ENCODE data around the gene FAM110A.
A peak's percentile ranks its signal among the peaks of the same experiment; 100 is the strongest.

The FAM110A gene

DNA sequence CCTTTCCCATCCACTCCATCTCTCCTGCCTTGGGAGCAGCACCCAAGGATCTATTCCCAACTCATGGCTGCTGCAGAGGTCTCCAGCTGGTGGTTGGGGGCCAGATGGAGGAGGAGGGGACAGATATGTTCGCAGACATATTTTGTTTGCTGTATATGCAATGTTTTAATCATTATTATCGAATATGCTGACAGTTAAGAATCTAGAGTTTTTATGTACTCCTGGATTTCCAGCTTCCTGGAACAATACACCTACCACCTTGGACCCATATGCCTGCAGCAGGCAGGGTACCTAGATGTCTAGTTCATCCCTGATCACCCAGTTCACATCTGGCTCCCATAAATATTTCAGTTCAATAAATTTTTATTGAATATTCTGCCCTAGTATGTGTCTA is 9.0 kb downstream of the FAM110A start:
- H3K4me3 ChIP-seq (ENCODE audit: low read depth, low read length): peak overlapping the region; percentile 92
- TF ChIP-seq CTCF (IDR thresholded peaks at IDR 0.05; ENCODE audit: control insufficient read depth, extremely low read depth, insufficient read depth): no peak
- no peak for DNase-seq (ENCODE audit: low read depth)

- no peak for TF ChIP-seq CTCF (IDR thresholded peaks at IDR 0.05; ENCODE audit: control insufficient read depth, extremely low read depth, insufficient read depth)
- H3K4me3 ChIP-seq (ENCODE audit: low read depth, low read length): no peak overlapping the region; the same call in 1 of the 2 replicates
- no peak for DNase-seq (ENCODE audit: low read depth)
Observed at GRCh38 chr20:843912-844311, 10.4 kb downstream of the FAM110A start.

DNA sequence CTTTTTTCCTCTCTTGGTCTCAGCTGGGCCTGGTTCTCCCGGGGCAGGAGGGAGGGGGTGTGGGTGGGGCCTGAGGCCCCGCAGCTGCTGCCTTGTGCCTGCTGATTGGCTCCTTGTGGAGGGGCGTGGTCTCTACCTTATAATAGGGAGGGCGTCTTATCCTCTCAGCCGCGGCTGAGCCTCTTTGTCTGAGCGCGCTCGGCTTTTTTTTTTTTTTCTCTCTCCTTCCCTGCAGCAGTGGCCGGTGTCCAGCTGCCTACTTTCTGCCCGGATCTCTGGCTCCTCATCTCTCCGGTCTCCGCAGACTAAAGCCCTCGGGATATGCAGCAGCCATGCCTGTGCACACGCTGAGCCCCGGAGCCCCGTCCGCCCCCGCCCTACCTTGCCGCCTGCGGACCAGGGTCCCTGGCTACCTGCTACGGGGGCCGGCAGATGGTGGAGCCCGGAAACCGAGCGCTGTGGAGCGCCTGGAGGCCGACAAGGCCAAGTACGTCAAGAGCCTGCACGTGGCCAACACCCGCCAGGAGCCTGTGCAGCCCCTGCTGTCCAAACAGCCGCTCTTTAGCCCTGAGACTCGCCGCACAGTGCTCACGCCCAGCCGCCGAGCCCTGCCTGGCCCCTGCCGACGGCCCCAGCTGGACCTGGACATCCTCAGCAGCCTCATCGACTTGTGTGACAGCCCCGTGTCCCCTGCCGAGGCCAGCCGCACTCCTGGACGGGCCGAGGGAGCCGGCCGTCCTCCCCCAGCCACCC is 11.1 kb downstream of the FAM110A start:
- no peak for TF ChIP-seq CTCF (IDR thresholded peaks at IDR 0.05; ENCODE audit: control insufficient read depth, extremely low read depth, insufficient read depth)
- peak; percentile 87 for DNase-seq (ENCODE audit: low read depth)
- H3K4me3 ChIP-seq (ENCODE audit: low read depth, low read length): peak overlapping the region; percentile 43

DNA sequence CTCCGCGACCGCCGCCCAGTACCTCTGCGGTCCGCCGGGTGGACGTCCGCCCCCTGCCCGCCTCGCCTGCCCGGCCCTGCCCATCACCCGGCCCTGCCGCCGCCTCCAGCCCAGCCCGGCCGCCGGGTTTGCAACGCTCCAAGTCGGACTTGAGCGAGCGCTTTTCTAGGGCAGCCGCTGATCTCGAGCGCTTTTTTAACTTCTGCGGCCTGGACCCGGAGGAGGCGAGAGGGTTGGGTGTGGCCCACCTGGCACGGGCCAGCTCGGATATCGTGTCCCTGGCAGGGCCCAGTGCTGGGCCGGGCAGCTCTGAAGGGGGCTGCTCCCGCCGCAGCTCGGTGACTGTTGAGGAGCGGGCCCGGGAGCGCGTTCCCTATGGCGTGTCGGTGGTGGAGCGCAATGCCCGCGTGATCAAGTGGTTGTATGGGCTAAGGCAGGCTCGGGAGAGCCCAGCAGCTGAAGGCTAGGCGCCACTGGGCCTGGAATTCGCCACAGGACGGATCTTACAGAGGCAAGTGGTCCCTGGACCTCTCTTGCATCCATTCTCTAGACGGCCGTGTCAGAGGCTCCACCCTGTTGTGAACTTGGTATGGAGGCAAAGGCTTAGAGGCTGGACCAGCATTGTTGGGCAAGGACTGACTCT is 11.8 kb downstream of the FAM110A start:
- no peak overlapping the region; the same call in 1 of the 2 replicates for H3K4me3 ChIP-seq (ENCODE audit: low read depth, low read length)
- no peak for TF ChIP-seq CTCF (IDR thresholded peaks at IDR 0.05; ENCODE audit: control insufficient read depth, extremely low read depth, insufficient read depth)
- DNase-seq (ENCODE audit: low read depth): no peak

DNA sequence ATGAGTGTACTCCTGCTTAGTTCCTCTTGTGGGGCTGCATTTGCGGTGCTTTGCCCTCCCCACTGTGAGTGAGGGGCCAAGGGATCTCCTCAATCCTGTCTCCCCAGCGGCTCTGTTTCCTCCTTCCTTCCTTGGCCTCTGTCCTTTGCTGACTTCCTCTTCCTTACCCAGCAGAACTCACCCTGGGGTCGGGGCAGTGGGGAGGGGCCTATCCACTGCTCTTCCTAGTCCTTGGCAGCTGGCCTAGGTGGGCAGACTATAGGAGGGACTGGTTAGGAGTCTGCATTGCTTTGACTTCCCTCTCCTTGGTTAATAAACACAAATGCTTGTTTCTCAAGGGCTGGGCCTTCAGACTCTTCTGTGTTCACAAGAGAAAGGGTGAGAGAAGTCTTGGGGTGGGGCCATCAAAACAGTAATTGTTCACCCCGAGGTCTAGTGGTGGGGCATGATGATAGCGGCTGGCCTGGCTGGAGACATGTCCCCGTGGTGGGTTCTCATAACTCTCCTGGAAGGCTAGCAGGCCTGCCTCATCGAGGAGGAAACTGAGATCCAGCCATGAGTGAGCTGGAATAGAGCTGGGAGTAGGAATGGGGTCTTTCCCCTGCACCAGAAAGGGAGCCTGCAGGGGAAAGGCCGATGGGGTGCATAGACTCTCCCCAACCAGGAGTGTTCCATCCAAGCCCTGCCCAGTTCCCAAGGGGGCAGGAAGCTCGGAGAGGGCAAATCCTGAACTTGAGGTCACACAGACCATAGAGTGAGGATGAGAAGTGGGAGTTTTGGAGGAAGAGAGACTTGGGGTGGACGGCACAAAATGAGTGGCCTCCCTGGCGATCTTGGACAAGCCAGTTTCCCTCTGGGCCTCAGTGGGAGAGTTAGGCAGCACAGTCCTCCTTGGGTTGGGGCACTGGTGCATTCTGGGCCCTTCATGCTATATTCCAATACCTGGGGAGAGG is 12.7 kb downstream of the FAM110A start:
- no peak for TF ChIP-seq CTCF (IDR thresholded peaks at IDR 0.05; ENCODE audit: control insufficient read depth, extremely low read depth, insufficient read depth)
- no peak overlapping the region for H3K4me3 ChIP-seq (ENCODE audit: low read depth, low read length)
- DNase-seq (ENCODE audit: low read depth): no peak

DNA sequence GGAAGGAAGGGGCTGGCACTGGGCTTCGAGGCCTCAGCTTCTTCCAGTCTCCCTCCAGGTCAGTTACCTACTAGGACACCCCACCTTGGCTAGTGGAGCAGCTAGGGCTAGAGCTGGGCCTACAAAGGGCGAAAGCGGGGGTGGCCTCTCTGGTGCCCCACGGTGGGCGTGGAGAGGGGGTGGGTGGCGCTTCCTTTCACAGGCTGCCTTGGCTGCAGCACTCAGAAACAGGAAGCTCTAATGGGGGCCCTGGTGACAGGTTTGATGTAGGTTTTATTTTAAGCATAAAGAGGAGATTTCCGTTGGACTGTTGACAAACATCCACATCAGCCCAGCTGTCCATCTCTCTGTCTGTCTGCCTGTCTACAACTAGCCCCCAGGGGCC is 13.4 kb downstream of the FAM110A start:
- TF ChIP-seq CTCF (IDR thresholded peaks at IDR 0.05; ENCODE audit: control insufficient read depth, extremely low read depth, insufficient read depth): no peak
- no peak for DNase-seq (ENCODE audit: low read depth)
- no peak overlapping the region for H3K4me3 ChIP-seq (ENCODE audit: low read depth, low read length)

All from LNCaP clone FGC (cell line).